HG03469 (cell line): ENCODE results near the gene HOXC6.

Experiments
- ATAC-seq: cut with Tn5 transposase; IDR thresholded peaks from one replicate; pipeline ENCODE4 v1.9.1; 2021; ENCODE audit warnings: mild to moderate bottlenecking, moderate library complexity, moderate number of reproducible peaks; ENCODE audit not compliant: unreplicated experiment

HOXC6 gene

GRCh38 chr12:54001283-54002187 is 26.7 kb upstream of the HOXC6 start:
- ATAC-seq = no peak

GRCh38 chr12:54002278-54002914 is 25.8 kb upstream of the HOXC6 start:
- ATAC-seq = no peak

GRCh38 chr12:54002915-54003389 is 25.3 kb upstream of the HOXC6 start:
- no peak for ATAC-seq

GRCh38 chr12:54003625-54004024 is 24.6 kb upstream of the HOXC6 start:
- no peak for ATAC-seq

- ATAC-seq = no peak
Measured at GRCh38 chr12:54004063-54004840, 24.0 kb upstream of the HOXC6 start.

GRCh38 chr12:54004841-54005530 is 23.3 kb upstream of the HOXC6 start:
- ATAC-seq = no peak

GRCh38 chr12:54005531-54005852 is 22.7 kb upstream of the HOXC6 start:
- no peak for ATAC-seq

GRCh38 chr12:54005853-54006558 is 22.2 kb upstream of the HOXC6 start:
- ATAC-seq = no peak

- no peak for ATAC-seq
Measured at GRCh38 chr12:54006559-54007220, 21.6 kb upstream of the HOXC6 start.

GRCh38 chr12:54007538-54008259 is 20.5 kb upstream of the HOXC6 start:
- ATAC-seq = no peak

GRCh38 chr12:54008260-54008552 is 20.0 kb upstream of the HOXC6 start:
- ATAC-seq = no peak

- ATAC-seq = no peak
Measured at GRCh38 chr12:54009171-54010052, 18.8 kb upstream of the HOXC6 start.

- no peak for ATAC-seq
Measured at GRCh38 chr12:54010053-54010971, 17.9 kb upstream of the HOXC6 start.

- ATAC-seq = no peak
Measured at GRCh38 chr12:54010972-54011664, 17.1 kb upstream of the HOXC6 start.

GRCh38 chr12:54011665-54012532 is 16.3 kb upstream of the HOXC6 start:
- ATAC-seq = no peak
